HEK293 (cell line): ENCODE results near the gene PLEKHA8.

Source experiments
- CTCF ChIA-PET: fragments of 350-600 bp; formaldehyde crosslinking; extraction: SDS; loops from one replicate; lab custom pipeline; 2021; ENCODE audit warnings: antibody characterized with exemption; lab: Yijun Ruan, JAX
- POLR2A ChIA-PET: fragments of 300-600 bp; formaldehyde crosslinking; extraction: SDS; loops from one replicate; lab custom pipeline; 2020; ENCODE audit warnings: antibody characterized with exemption, inconsistent platforms; lab: Yijun Ruan, JAX
- H3K27ac ChIP-seq: fragments of 200-500 bp; sonication (Bioruptor generic); 2 replicates; pipeline ENCODE4 v1.5.1; 2014; ENCODE audit warnings: low read depth, low read length, control low read depth, inconsistent platforms; ENCODE audit errors: extremely low read depth
- H3K36me3 ChIP-seq, 2 experiments: fragments of 200-500 bp in 1 of 2; sonication (Bioruptor generic) in 1 of 2; 1 replicate in 1 of 2; 2 replicates in 1 of 2; pipeline ENCODE4 v1.5.1; 2014 to 2017; ENCODE audit warnings: inconsistent platforms in 2 of 2, low read length in 2 of 2; ENCODE audit not compliant: control insufficient read depth in 2 of 2, insufficient read depth in 1 of 2
- H3K4me1 ChIP-seq: fragments of 200-500 bp; sonication (Bioruptor generic); 2 replicates; pipeline ENCODE4 v1.5.1; 2014; ENCODE audit warnings: mild to moderate bottlenecking, low read length, inconsistent platforms; ENCODE audit not compliant: control insufficient read depth, insufficient read depth
- H3K4me3 ChIP-seq: 2 replicates; pipeline ENCODE4 v1.5.1; 2011; ENCODE audit warnings: low read depth, mild to moderate bottlenecking, control low read depth, low read length, moderate library complexity
- H3K9me3 ChIP-seq: fragments of 200-500 bp; sonication (Bioruptor generic); 2 replicates; pipeline ENCODE4 v1.5.1; 2014; ENCODE audit warnings: low read depth, low read length, inconsistent platforms; ENCODE audit not compliant: control insufficient read depth, insufficient read depth
- ATF2 ChIP-seq: fragments of 450-650 bp; formaldehyde crosslinking; IDR thresholded peaks from 2 replicates; pipeline ENCODE4 v1.5.1; 2016; ENCODE audit warnings: missing biosample characterization, missing genetic modification characterization, low read depth
- MEIS1 ChIP-seq: sonication (generic); formaldehyde crosslinking; IDR thresholded peaks from 2 replicates; pipeline ENCODE4 v1.8.1; 2022; ENCODE audit warnings: missing genetic modification reagents, mild to moderate bottlenecking, borderline replicate concordance
- PRDM10 ChIP-seq: fragments of 450-650 bp; formaldehyde crosslinking; IDR thresholded peaks from 2 replicates; pipeline ENCODE4 v1.5.1; 2016; ENCODE audit warnings: missing biosample characterization, missing genetic modification characterization
- REST ChIP-seq: fragments of 450-650 bp; formaldehyde crosslinking; IDR thresholded peaks from 2 replicates; pipeline ENCODE4 v1.5.1; 2016; ENCODE audit warnings: missing biosample characterization, missing genetic modification characterization
- ZBTB1 ChIP-seq: fragments of 450-650 bp; formaldehyde crosslinking; IDR thresholded peaks from 2 replicates; pipeline ENCODE4 v1.5.1; 2016; ENCODE audit warnings: missing biosample characterization, missing genetic modification characterization
- ZBTB26 ChIP-seq: fragments of 450-650 bp; formaldehyde crosslinking; optimal IDR thresholded peaks from 2 replicates; pipeline ENCODE3; 2016; ENCODE audit warnings: missing biosample characterization, mild to moderate bottlenecking, missing genetic modification characterization
- ZBTB8A ChIP-seq: fragments of 450-650 bp; formaldehyde crosslinking; IDR thresholded peaks from 2 replicates; pipeline ENCODE4 v1.5.1; 2016; ENCODE audit warnings: missing biosample characterization, missing genetic modification characterization
- ZNF169 ChIP-seq: fragments of 450-650 bp; formaldehyde crosslinking; IDR thresholded peaks from 2 replicates; pipeline ENCODE4 v1.5.1; 2016; ENCODE audit warnings: missing biosample characterization, missing genetic modification characterization
- ZNF26 ChIP-seq: fragments of 450-650 bp; formaldehyde crosslinking; IDR thresholded peaks from 2 replicates; pipeline ENCODE4 v1.5.1; 2016; ENCODE audit warnings: missing biosample characterization, missing genetic modification characterization
- ZNF280C ChIP-seq: fragments of 450-650 bp; formaldehyde crosslinking; IDR thresholded peaks from 2 replicates; pipeline ENCODE4 v1.5.1; 2016; ENCODE audit warnings: missing biosample characterization, missing genetic modification characterization
- ZNF366 ChIP-seq: fragments of 450-650 bp; formaldehyde crosslinking; conservative IDR thresholded peaks from 2 replicates; pipeline ENCODE4 v1.5.1; 2016; ENCODE audit warnings: missing biosample characterization, missing genetic modification characterization
- ZNF37A ChIP-seq: fragments of 450-650 bp; IDR thresholded peaks from 2 replicates; pipeline ENCODE4 v1.5.1; 2018; ENCODE audit warnings: missing biosample characterization, missing genetic modification characterization
- ZNF501 ChIP-seq: fragments of 450-650 bp; formaldehyde crosslinking; IDR thresholded peaks from 2 replicates; pipeline ENCODE4 v1.5.1; 2016; ENCODE audit warnings: missing biosample characterization, missing genetic modification characterization
- ZNF626 ChIP-seq: fragments of 450-650 bp; sonication (Bioruptor Pico); formaldehyde crosslinking; IDR thresholded peaks from 2 replicates; pipeline ENCODE4 v1.5.1; 2018; ENCODE audit warnings: missing biosample characterization, missing genetic modification characterization, inconsistent platforms
- ZNF707 ChIP-seq: fragments of 450-650 bp; formaldehyde crosslinking; IDR thresholded peaks from 2 replicates; pipeline ENCODE4 v1.5.1; 2016; ENCODE audit warnings: missing biosample characterization, missing genetic modification characterization

PLEKHA8 gene

GRCh38 chr7:30026229-30027064 is 1.8 kb upstream of the PLEKHA8 start, which contains the start of gene FKBP14 (continued):
- TF ChIP-seq REST = no peak
- TF ChIP-seq ZNF501 (tag by site-specific recombination) = no peak
- TF ChIP-seq ZNF37A (tag by site-specific recombination) = no peak
- no peak for TF ChIP-seq ZNF366 (tag by site-specific recombination)
- TF ChIP-seq ZBTB26 = peak; percentile 43
- TF ChIP-seq ZNF626 = no peak
- no peak for TF ChIP-seq ZNF280C (tag by site-specific recombination)
- TF ChIP-seq ZBTB1 (tag by site-specific recombination) = no peak
- peak; percentile 39; the same call in 1 of the 2 replicates for TF ChIP-seq ZBTB8A
- no peak for TF ChIP-seq ZNF707 (tag by site-specific recombination)
- TF ChIP-seq MEIS1 (CRISPR knock-in tag) = no peak
- no peak for TF ChIP-seq ZNF169 (tag by site-specific recombination)
- no peak for TF ChIP-seq ZNF26
- no peak for TF ChIP-seq ATF2

GRCh38 chr7:30027065-30027456 is 1.2 kb upstream of the PLEKHA8 start:
- H3K4me3 ChIP-seq = peak overlapping the region; percentile 88
- peaks cover 10% of the 10 kb centered on the region; the same call in 1 of the 2 replicates for H3K4me1 ChIP-seq
- TF ChIP-seq PRDM10 (tag by site-specific recombination) = peak; percentile 29; the same call in 1 of the 2 replicates

More at GRCh38 chr7:30027065-30027456, 1.2 kb upstream of the PLEKHA8 start:
- Histone ChIP-seq H3K36me3 (no peaks in the 10 kb centered on the region), H3K9me3 (no peaks in the 10 kb centered on the region), H3K27ac (peak overlapping the region; percentile 38)
- POLR2A ChIA-PET = interaction anchor here (0.7 to 1.4 kb wide), 5 partner anchors 10 to 39 kb away, joined by 3 to 4 read pairs (median 3); partner anchors contain the start of gene SCRN1
- CTCF ChIA-PET = interaction anchor here (0.7 to 2.0 kb wide), 5 partner anchors 15 to 143 kb away, joined by 3 to 5 read pairs (median 3); no protein-coding TSS in a partner anchor
